Stimulated activated CD8-positive, alpha-beta memory T cell treated with anti-CD3 and anti-CD28 coated beads, Interleukin-4, amount 100 ng/mL, for 24 hours (primary cell): ENCODE measurements around the gene WASHC3.
"Not testable (repeated sequence)": the region's sequence is repeated elsewhere in the genome, so short reads cannot be mapped to it uniquely, and the experiment has no call there.

Source experiments
- DNase-seq: peaks from one replicate; pipeline ENCODE4 v3.0.0-alpha.2; 2020; ENCODE audit warnings: low read depth

WASHC3 gene

DNA sequence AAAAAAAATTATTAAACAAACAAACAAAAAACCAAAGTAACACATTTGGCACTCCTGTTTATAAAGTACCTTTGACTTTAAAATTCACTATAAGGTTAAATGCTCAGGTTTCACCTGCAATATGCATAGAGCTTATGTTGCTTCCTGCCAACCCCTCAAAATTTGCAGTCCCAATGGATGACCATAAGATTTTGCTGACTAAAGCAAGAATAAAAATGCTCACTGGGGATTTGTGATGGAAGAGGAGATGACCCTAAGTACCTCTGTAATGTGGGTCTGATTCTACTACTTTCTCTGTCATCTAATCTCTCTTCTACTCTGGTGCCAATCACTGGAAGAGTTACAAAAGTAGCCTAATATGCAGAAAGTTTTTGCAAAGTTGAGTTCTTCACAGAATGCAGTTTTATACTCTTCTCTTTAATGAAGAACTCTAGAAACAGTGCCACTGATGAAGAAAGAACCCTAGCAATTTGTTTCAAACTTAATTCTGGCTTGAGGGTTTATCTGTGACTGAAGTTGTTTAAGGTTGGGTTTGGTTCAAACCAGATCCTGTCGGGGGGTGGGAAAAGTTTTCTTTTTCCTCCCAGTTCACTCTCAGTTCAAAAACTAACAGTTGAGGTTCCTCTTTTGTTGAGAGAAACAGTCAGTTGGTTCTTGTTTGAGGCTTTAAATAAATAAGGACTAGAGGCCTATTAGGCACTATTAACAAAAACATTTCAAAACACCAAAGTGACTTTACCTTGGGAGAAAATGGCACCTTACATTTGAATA lies 10.9 kb downstream of the WASHC3 start:
- no peak for DNase-seq

DNA sequence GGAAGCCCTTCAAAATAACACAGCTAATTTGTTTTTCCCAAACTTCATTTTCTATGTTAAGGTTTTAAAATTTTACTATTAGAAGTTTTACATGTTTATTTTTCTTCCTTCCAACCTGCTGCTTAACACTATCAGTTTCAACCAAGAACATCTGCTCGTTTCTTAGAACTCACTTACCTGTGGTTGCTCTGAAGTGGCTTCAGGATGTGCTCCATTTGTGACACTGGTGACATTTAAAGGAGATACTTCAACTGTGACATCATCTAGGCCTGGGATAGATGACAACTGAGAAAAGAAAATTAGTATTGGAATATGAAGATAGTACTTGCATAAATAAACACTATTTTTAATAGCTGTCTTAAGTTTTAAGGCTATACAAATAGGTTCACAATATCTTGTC lies 17.9 kb downstream of the WASHC3 start:
- DNase-seq = no peak

DNA sequence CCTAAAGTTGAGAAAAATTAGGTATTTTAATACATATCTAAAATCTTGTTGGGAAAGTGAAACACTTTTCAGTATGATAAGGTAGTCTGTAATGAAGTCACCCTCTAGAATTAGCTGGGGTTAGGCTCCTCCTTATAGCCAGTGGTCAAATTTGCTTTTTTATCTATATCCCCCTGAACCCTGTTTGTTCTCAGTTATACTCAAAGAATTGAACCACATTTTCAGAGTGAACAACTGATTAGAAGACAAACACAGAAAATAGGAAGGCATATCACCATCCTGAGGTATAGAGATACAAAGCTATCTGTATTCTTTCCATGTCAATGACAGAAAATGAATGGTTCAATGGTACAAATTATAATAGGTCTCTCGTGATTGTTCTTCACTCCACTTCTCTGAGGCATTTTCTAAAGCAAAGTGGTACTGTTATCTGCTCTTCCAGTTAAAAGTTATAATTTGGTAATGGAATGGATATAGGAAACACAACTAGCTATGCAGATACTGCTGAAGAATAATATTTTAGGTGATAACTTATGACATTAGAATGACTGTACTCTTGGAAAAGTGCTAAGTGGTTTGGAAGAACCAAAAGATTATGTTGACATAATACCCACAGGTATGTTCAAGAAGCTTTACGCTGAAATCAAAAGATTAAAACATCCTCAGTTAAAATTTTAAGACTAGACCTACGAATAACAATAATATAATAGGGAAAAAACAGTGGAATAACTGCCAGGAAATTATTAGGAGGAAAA lies 27.6 kb downstream of the WASHC3 start:
- no peak for DNase-seq

DNA sequence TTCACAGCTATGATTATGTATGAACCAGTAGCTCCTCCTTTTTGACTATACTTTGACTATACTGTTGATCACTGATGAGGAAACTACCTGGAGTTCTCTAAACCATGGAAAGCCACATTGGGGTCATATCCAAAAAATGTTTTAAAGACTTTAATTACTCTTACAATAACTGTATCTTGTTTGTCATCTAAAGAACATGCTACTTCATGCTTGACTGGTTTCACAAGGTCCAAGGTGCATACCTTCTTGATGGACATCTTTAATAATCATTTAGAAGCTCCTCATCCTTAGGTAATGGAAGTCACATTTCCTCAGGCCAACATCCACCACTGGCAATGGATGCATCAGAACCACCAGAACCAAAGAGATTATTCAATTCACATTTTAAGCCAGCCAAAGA lies 29.9 kb downstream of the WASHC3 start:
- no peak for DNase-seq

DNA sequence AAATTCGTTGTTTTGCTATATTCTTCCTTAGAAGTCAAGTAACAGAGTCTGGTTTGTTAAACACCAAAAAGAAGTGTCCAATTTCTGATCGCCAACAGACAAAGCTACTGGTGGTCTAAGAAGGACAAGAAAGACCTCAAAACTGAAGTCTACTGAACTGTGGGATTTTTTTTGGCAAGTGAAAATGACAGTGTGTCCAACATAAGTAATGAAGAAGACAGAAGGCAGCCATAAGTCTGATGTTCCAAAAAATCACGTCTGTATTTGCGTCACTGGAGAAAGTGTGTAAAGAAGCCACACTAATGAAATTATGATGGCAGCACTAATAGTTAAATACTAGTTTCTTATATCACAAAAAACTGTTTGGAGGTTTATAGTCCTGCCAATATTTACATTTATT lies 32.6 kb downstream of the WASHC3 start:
- no peak for DNase-seq

DNA sequence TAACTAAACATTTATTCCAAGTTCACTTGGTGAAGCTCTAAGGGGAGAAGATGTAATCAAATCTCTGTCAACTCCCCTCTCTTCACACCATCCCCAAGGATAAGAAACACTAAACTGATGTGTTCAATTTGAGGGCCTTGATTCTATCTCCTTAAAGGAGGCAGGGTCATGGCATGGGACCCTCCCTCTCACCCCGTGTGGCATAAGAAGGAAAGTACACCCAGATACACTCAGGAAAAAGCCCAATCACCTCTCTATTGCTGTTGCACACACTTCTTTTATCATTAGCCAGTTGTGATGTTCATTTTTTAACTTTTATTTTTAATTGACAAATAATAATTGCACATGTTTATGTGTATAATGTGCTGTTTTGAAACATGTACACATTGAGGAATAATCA lies 35.1 kb downstream of the WASHC3 start:
- DNase-seq = no peak

DNA sequence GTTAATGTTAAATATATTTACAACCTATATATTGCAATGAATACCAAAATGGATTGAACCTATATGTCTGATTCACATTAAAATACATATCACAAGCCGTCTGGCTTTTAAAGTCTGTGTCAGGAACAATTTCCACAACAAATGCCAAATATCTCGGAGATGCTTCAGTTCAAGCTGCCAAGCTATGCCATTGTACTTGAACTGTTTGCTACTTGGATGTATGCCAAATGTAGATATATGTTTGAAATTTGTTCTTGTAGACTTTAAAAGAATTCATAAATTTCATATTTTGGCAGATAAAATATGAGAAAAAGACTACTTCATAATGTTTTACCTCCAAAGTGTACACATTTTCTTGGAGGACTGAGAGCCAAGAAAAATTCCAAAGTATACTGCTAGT lies 37.0 kb downstream of the WASHC3 start:
- DNase-seq = no peak

DNA sequence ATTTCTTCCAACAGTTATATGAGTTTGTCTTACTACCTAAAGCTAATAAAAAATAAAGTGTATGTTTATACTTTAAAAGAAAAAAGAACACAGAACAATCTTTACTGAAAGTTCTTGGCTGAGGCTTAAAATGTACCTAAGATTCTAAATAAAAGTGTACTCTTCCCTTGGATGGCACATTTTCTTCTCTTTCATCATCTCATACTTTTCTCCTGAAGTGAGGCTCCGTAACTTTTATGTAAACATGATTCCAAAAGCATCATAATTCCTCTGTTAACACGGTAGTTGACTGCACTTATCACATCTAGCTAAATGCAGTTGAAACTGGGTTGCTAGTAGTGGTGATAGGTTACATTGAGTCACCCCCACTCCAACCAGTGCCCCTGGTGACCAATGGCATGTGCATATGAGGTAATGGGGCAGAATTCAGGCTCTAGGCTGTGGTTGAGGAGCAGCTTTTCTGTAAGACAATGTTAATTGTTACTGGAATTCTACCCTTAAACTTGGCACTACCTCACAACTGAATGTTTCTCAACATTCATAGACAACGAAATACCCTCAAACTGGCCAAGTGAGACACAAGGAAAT lies 38.4 kb downstream of the WASHC3 start:
- no peak for DNase-seq

DNA sequence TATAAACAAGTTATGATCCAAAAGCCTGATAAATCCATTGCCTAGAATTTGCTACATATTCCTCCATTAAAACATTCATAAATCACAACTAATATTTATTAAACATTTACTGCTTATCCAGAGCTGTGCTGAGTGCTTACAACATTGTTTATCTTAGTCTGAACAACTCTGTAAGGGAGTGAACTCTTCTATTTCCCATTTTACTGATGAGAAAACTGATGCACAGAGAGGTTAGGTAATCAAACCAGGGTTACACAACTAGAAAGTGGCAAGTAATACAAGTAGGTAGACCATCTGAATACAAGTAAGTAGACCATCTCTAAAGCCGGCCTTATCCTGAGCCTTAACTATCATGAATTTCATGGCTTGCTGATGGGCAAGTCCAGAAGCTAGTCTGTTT lies 39.5 kb downstream of the WASHC3 start:
- no peak for DNase-seq

DNA sequence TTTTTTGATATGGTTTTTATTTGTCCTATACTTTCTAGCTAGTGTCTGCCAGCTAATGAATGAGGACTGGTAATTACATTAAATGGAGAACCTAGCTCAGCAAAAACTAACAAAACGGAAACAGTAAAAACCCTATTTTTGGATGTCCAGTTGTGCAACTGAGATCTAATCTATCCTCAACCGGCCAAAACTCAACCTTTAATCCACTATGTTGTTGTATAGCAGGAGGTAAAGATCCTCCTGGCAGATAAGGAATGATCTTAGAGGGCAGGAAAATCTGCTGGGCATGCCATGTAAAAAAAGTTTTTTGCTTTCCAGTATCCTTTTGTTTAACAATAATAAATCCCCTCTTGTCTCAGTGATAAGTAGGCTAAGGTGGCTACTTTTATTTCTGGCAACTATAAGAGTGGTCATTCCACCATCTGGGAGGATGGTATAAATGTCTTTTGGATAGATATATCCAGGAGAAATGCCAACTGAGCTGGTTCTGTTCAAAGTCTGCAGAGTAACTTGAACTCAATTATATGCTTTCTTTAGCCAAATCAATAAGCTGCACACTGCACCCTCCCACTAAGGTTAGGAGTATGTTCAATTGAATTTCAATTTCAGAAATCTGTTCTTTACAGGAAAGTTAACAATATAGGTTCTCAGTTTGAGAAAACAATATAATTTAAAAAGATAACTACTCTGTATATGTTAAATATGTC lies 40.1 kb downstream of the WASHC3 start:
- DNase-seq = no peak

DNA sequence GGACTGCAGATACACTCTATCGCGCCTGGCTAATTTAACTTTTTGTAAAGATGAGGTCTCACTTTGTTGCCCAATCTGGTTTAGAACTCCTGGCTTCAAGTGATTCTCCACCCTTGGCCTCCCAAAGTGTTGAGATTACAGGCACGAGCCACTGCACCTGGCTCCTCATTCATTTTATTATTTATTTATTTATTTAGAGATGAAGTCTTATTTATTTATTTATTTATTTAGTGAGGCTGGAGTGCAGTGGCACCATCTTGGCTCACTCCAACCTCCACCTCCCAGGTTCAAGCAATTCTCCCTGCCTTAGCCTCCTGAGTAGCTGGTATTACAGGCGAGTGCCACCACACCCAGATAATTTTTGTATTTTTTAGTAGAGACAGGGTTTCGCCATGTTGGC lies 43.2 kb downstream of the WASHC3 start:
- not testable (repeated sequence) for DNase-seq

DNA sequence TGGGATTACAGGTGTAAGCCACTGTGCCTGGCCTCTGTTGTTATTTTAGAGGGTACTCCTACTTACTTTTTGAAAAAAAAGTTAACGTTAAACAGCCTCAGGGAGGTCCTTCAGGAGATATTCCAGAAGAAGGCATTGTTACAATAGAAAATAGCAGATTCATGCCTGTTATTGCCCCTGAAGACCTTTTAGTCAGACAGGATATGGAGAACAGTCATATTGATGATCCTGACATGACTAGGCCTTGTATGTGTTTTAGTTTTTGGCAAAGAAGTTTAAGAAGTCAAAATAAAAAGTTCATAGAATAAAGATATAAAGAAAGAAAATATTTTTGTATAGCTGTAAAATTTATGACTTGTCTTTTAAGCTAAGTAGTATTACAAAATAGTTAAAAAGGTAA lies 45.3 kb downstream of the WASHC3 start:
- DNase-seq = no peak

DNA sequence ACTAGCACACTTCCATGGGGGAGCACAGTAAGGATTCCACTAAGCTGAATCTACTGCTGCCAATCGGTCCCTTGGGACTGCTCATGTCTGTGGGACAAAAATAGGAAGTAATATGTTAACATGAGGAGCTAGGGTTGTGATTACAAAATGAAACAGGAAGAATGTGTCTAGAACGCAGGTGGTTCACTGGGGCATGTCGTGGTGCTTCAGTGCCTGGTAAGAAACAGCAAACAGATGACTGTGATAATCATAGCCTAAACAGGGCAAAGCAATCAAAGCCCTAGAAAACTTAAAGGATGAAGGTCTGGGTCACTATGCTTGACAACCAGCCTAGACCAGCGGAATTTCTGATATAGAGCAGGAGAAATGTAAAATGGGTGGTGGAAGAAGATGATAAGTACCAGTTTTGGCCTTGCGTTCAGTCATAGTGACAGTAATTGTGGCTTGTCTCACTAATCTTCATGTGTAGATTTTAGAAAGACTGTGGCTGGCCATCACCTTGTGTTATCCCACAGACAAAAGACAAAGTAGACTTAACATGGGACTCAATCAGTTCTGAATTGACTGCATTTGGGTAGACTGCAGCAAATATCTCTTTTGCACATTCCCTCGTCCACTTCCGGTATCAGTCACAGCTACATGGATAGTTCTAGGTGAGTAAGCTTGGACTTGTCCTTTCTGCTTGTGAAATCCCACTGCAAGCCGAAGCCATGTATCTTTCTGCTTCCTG lies 51.4 kb downstream of the WASHC3 start:
- no peak for DNase-seq

DNA sequence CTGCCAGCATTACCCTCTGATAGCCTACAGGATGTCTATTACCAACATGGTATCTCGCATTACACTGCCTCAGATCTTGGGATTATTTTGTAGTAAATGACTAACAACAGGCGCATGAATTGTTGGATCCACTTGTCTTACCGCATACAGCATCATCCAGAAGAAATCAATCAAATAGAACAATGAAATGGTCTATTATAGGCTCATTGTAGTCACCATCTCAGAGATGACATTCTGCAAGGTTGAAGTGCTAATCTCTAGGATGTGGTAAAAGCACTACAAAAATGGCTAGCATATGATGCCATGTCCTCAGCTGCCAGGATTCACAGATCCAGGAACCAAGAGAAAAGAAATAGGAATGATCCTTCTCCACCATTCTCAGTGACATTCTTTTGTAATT lies 52.0 kb downstream of the WASHC3 start:
- DNase-seq = no peak

DNA sequence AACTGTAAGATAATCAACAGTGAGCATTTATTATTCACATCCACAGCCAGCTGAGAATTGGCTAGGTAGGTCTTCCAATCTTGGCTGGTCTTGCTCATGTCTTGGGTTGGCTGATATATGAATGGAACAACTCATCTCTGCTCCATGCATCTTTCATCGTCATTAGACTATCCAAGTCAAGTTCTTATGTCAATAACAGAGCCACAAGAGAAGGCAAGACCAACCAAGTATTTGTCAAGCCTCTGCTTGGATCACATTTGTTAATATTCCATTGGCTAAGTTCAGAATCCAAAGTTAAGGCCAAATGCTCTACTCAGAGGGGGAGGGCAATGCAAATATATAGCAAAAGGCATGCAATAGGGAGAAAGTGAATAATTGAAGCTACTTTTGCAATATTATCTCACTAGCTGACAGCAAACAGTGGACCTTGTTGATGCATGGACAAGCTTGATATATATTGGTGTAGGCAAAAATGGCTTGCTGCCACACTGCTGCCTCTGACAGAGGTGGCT lies 53.1 kb downstream of the WASHC3 start:
- DNase-seq = no peak

DNA sequence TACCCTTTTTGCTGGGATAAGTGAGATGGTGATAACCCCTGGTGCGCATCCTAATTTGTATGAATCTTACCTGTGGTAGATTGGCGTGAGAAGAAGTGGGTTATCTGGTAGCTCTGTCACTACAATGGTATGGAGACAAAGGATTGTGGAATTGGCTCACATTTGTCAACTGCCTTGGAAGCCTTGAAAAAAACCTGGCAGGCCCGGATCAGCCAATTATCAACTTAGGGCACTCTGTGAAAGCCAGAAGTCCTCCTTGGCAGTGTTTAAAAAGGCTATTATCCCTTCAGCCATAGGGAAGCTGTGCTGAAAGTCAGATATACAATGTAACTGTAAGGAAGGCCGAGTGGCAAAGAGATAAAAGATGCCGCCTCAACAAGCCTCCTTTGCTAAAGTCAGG lies 56.5 kb downstream of the WASHC3 start:
- no peak for DNase-seq

DNA sequence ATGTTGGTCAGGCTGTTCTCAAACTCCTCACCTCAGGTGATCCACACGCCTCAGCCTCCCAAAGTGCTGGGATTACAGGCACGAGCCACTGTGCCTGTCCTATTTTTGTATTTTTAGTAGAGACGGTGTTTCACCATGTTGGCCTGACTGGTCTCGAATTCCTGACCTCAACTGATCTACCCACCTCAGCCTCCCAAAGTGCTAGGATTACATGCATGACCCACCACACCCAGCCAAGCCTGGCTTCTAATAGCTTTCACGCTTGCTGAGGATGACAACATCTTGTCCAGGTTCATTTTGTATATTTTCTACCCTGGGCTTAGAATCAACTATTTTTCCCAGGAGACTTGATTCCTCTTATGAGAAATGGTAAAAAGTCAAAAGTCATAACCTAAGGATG lies 64.7 kb downstream of the WASHC3 start:
- DNase-seq = no peak

DNA sequence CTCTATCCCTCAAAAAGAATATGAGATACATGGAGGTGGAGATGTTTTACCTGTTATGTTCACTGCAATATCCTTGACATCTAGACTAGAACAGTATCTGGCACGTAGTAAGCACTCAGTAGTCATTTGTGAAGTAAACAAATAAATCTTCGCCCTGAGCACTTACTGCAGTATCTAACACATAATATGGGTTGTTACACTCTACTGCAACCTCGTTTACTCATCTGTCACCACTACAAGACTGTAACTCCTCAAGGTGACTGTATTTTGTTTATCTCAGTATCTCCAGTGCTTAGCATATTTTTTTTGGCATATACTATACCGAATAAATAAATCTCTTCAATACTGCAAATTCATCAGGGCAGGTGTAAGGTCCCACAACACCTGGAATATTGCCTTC lies 66.1 kb downstream of the WASHC3 start:
- DNase-seq = no peak

DNA sequence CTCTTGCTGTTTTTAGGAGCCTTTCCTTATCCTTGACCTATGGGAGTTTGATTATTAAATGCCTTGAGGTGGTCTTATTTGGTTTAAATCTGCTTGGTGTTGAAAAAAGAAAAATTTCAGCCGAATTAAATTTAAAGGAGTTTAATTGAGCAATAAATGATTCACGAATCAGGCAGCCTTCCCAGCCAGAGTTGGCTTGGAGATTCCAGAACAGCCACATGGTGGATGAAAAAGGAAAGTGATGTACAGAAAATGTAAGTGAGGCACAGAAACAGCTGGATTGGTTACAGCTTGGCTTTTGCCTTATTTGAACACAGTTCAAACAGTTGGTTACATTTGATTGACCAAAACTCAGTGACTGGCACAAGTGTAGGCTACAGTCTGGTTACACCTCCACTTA lies 69.7 kb downstream of the WASHC3 start:
- DNase-seq = no peak

DNA sequence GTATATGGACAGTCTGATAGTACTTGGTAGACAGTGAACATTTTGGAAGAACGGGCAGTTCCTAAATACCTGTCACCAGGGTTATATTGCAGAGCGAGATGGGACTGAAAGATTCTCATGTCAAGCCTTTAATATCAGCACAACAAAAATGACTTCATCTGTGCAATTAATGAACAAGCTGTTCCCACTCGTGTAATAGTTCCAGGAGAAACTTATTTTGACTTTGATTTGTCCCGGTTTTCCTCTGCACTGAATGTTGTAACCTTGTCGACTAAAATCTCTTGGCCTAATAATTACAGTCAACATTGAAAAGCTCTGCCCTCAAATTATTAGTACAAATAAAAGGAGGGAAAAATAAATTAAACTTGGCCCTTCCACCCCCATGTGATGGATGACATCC lies 79.5 kb downstream of the WASHC3 start:
- DNase-seq = no peak

DNA sequence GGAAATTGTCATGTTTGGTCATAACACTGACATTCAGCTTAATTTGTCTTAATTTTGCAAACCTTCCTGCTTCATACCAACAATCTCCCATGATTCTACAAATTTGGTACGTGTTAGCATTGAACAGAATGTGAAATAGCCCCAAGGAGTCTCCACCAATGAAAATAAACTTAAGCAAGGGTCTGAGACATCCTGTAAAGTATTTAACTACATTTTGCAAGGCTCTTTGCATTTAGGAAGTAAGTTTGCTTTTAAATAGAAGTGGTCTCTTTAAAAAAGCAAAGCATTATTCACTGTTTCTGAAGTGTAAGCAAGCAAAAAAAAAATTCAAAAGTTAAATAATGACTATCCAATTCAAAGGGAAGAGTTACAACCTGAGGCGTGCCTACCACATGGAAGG lies 79.9 kb downstream of the WASHC3 start:
- no peak for DNase-seq

DNA sequence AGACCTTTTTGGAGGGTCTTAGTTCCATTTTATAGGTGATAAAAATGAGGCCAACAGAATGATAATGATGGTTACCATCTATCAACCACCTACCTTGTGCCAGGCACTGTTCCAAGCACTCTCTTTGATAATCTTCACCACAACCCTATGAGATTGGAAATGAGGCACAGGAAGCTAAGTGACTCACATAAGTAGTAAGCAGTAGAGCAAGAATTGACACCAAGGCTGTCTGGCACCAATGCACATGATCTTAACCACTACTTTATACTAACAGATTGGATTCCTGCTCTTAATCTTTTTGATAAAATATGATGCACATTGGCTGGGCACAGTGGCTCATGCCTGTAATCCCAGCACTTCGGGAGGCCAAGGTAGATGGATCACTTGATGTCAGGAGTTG lies 93.0 kb downstream of the WASHC3 start:
- DNase-seq = no peak
